Upper lobe of left lung (tissue), 6 donors: ENCODE results near the gene NTN1. TPM values are rescaled to one million over a fixed set of nuclear protein-coding genes. Genes with fewer than 3 reads are reported as not detected.
A peak's percentile ranks its signal among the peaks of the same experiment; 100 is the strongest.
"Not testable (repeated sequence)": the region's sequence is repeated elsewhere in the genome, so short reads cannot be mapped to it uniquely, and the experiment has no call there.

ENCODE experiments used
- ATAC-seq, 2 donors: fragments of 200-7000 bp; cut with Tn5 transposase; one replicate each; pipeline ENCODE4 v1.9.1; 2022; ENCODE audit warnings: mild to moderate bottlenecking in 2 of 2, moderate library complexity in 2 of 2; ENCODE audit not compliant: low FRiP score in 2 of 2
- DNase-seq, 2 donors: peaks; one replicate each; pipeline ENCODE4 v3.0.0-alpha.2; 2019 to 2020
- H3K27ac ChIP-seq, 4 donors: fragments of 200-600 bp; sonication (generic); one replicate each; pipeline ENCODE4 v1.5.1; 2016 to 2019
- H3K27me3 ChIP-seq, 4 donors: fragments of 200-600 bp; sonication (generic); one replicate each; pipeline ENCODE4 v1.5.1; 2017 to 2019
- H3K36me3 ChIP-seq, 4 donors: fragments of 200-600 bp; sonication (generic); one replicate each; pipeline ENCODE4 v1.5.1; 2016 to 2019
- H3K4me1 ChIP-seq, 4 donors: fragments of 200-600 bp; sonication (generic); one replicate each; pipeline ENCODE4 v1.5.1; 2018 to 2019
- H3K4me3 ChIP-seq, 4 donors: fragments of 200-600 bp; sonication (generic); one replicate each; pipeline ENCODE4 v1.5.1; 2017 to 2019; ENCODE audit warnings: mild to moderate bottlenecking in 2 of 4, moderate library complexity in 1 of 4
- H3K9me3 ChIP-seq, 4 donors: fragments of 200-600 bp; sonication (generic); one replicate each; pipeline ENCODE4 v1.5.1; 2018 to 2019
- CTCF ChIP-seq, 6 experiments: fragments of 450-650 bp in 4 of 6; fragments of 200-600 bp in 2 of 6; sonication (generic) in 2 of 6; IDR thresholded peaks; one replicate each; pipeline ENCODE4 v1.5.1; 2016 to 2019; ENCODE audit warnings: antibody characterized with exemption in 6 of 6
- EP300 ChIP-seq, 4 donors: sonication (generic); formaldehyde crosslinking; IDR thresholded peaks; one replicate each; pipeline ENCODE4 v1.5.1; 2017; ENCODE audit warnings: antibody characterized with exemption in 4 of 4, control low read depth in 2 of 4
- POLR2A ChIP-seq, 4 donors: fragments of 450-650 bp; IDR thresholded peaks; one replicate each; pipeline ENCODE4 v1.5.1; 2016 to 2017; ENCODE audit warnings: antibody characterized with exemption in 4 of 4, mild to moderate bottlenecking in 2 of 4
- POLR2AphosphoS5 ChIP-seq, 2 donors: sonication (generic); formaldehyde crosslinking; IDR thresholded peaks; one replicate each; pipeline ENCODE4 v1.5.1; 2017; ENCODE audit warnings: antibody characterized with exemption in 2 of 2
- WGBS, 2 donors: methylation state at CpG; one replicate each; pipeline ENCODE4 v1.1.5; 2017 to 2018; 5-methylcytosine and 5-hydroxymethylcytosine counted together
- total RNA-seq, 6 donors: library from RNA; depleted of rRNA in 4 of 6; stranded (reverse); fragments of >200 nt in 4 of 6; gene quantifications; one replicate each; pipeline versions ENCODE4 v1.1.0 to v1.2.1, GENCODE V29; 2016 to 2021
- donor health status: DM: no; HTN: no; CAD: no; lungs with moderate emphysema.
- donor health status: DM: no; HTN: yes; CAD: no; lungs with severe emphysema.

The NTN1 gene
- total RNA-seq, 6 donors from 2014 or later: 2.6 to 9.1 (median 4.1) TPM

- H3K4me3 ChIP-seq: no peak overlapping the region
- TF ChIP-seq CTCF (IDR thresholded peaks at IDR 0.05) (no peak), POLR2A (IDR thresholded peaks at IDR 0.05) (no peak), EP300 (IDR thresholded peaks at IDR 0.05) (no peak), POLR2AphosphoS5 (IDR thresholded peaks at IDR 0.05) (no peak)
- H3K9me3 ChIP-seq: no peaks in the 10 kb centered on the region
- no peaks in the 10 kb centered on the region for H3K27me3 ChIP-seq
- H3K4me1 ChIP-seq: peaks cover 0 to 11% (median 5%) of the 10 kb centered on the region in 4 donors
- WGBS, 2 donors: 44 to 51% methylated on average over 23 to 24 of the region's 25 CpGs
- H3K36me3 ChIP-seq: no peaks in the 10 kb centered on the region
- H3K27ac ChIP-seq: no peak overlapping the region
- ATAC-seq (peak in 1 of 2 donors; percentile 8), DNase-seq (peak in 1 of 2 donors; percentile 76)
These were observed 129.3 kb downstream of the NTN1 start for GRCh38 chr17:9150446-9151090.

GRCh38 chr17:9151091-9151490 lies 129.8 kb downstream of the NTN1 start:
- Histone ChIP-seq H3K27me3 (no peaks in the 10 kb centered on the region), H3K4me1 (peaks cover 0 to 11% (median 5%) of the 10 kb centered on the region in 4 donors), H3K9me3 (no peaks in the 10 kb centered on the region), H3K36me3 (no peaks in the 10 kb centered on the region), H3K4me3 (no peak overlapping the region), H3K27ac (no peak overlapping the region)
- TF ChIP-seq EP300 (IDR thresholded peaks at IDR 0.05) (no peak), POLR2A (IDR thresholded peaks at IDR 0.05) (no peak), POLR2AphosphoS5 (IDR thresholded peaks at IDR 0.05) (no peak), CTCF (IDR thresholded peaks at IDR 0.05) (no peak)
- no peak for ATAC-seq
- 55 to 66% methylated on average over 6 of the region's 6 CpGs for WGBS, 2 donors
- peak in 1 of 2 donors; percentile 30 for DNase-seq

- DNase-seq, H3K9me3 ChIP-seq, H3K4me3 ChIP-seq, H3K36me3 ChIP-seq, H3K27ac ChIP-seq, H3K27me3 ChIP-seq, ATAC-seq: not testable (repeated sequence)
- 91 to 93% methylated on average over 10 of the region's 10 CpGs for WGBS, 2 donors
- peaks cover 0 to 11% (median 5%) of the 10 kb centered on the region in 4 donors for H3K4me1 ChIP-seq
These were observed 130.4 kb downstream of the NTN1 start for GRCh38 chr17:9151740-9152139.

GRCh38 chr17:9158544-9159452 lies 137.5 kb downstream of the NTN1 start:
- Histone ChIP-seq H3K4me3 (no peak overlapping the region), H3K27ac (no peak overlapping the region), H3K27me3 (no peaks in the 10 kb centered on the region), H3K4me1 (peaks cover 0 to 5% (median 0%) of the 10 kb centered on the region in 4 donors), H3K36me3 (no peaks in the 10 kb centered on the region), H3K9me3 (peaks cover 0 to 3% (median 0%) of the 10 kb centered on the region in 4 donors)
- DNase-seq (no peak), ATAC-seq (no peak)
- no peak for TF ChIP-seq POLR2AphosphoS5 (IDR thresholded peaks at IDR 0.05)
- TF ChIP-seq CTCF (IDR thresholded peaks at IDR 0.05): no peak
- no peak for TF ChIP-seq EP300 (IDR thresholded peaks at IDR 0.05)
- TF ChIP-seq POLR2A (IDR thresholded peaks at IDR 0.05): no peak
- 79 to 92% methylated on average over 6 of the region's 6 CpGs for WGBS, 2 donors

- 85 to 91% methylated on average over 23 to 30 of the region's 31 CpGs for WGBS, 2 donors
- Histone ChIP-seq H3K36me3 (no peaks in the 10 kb centered on the region), H3K27ac (no peak overlapping the region), H3K4me3 (no peak overlapping the region), H3K27me3 (no peaks in the 10 kb centered on the region), H3K4me1 (peaks cover 0 to 6% (median 0%) of the 10 kb centered on the region in 4 donors), H3K9me3 (peaks cover 0 to 3% (median 0%) of the 10 kb centered on the region in 4 donors)
- no peak for ATAC-seq
- peak in 1 of 2 donors; percentile 76 for DNase-seq
- peak in 2 of 6 experiments; percentile 9 to 33 for TF ChIP-seq CTCF (IDR thresholded peaks at IDR 0.05)
- no peak for TF ChIP-seq EP300 (IDR thresholded peaks at IDR 0.05)
- no peak for TF ChIP-seq POLR2AphosphoS5 (IDR thresholded peaks at IDR 0.05)
These were observed 141.1 kb downstream of the NTN1 start for GRCh38 chr17:9162275-9162985.
